Measurements from ENCODE around the gene MRPL55.
A peak's percentile ranks its signal among the peaks of the same experiment; 100 is the strongest.
"Not testable (repeated sequence)": the region's sequence is repeated elsewhere in the genome, so short reads cannot be mapped to it uniquely, and the experiment has no call there.

The MRPL55 gene

DNA sequence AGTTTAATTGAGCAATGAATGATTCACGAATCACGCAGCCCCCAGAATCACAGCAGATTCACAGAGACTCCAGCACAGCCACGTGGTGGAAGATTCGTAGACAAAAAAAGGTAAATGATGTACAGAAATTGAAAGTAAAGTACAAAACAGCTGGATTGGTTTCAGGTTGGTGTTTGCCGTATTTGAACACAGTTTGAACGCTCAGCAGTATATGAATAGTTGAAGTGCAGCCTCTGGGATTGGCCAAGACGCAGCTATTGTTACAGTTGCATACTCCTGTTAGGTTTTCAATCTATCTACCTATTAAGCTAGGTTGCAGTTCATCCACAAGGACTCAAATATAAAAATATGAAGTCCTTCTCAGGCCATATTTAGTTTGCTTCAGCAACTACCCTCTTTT is 3.1 kb upstream of the MRPL55 start:
- no peak for TF ChIP-seq CTCF (IDR thresholded peaks at IDR 0.05; ENCODE audit: insufficient read depth, low read depth, low read length, missing control alignments)
- H3K4me3 ChIP-seq (ENCODE audit: low read depth, low read length), result no peak overlapping the region
- no peak for DNase-seq (ENCODE audit: low read depth)

DNA sequence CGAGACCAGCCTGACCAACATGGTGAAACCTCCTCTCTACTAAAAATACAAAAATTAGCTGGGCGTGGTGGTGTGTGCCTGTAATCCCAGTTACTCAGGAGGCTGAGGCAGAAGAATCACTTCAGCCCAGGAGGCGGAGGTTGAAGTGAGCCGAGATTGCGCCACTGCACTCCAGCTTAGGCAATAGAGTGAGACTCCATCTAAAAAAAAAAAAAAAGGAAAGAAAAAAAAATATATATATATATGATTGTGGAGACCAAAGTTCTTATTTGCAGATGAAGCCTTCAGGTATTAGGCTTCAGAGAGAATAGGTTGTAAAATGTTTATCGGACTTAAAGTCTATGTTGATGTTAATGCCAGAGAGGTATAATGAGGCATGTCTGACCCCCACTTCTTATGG is 2.2 kb upstream of the MRPL55 start:
- DNase-seq (ENCODE audit: low read depth); H3K4me3 ChIP-seq (ENCODE audit: low read depth, low read length): not testable (repeated sequence)

GRCh38 chr1:228110556-228110955 is 1.5 kb upstream of the MRPL55 start:
- no peak overlapping the region for H3K4me3 ChIP-seq (ENCODE audit: low read depth, low read length)
- TF ChIP-seq CTCF (IDR thresholded peaks at IDR 0.05; ENCODE audit: insufficient read depth, low read depth, low read length, missing control alignments), result no peak
- no peak for DNase-seq (ENCODE audit: low read depth)

DNA sequence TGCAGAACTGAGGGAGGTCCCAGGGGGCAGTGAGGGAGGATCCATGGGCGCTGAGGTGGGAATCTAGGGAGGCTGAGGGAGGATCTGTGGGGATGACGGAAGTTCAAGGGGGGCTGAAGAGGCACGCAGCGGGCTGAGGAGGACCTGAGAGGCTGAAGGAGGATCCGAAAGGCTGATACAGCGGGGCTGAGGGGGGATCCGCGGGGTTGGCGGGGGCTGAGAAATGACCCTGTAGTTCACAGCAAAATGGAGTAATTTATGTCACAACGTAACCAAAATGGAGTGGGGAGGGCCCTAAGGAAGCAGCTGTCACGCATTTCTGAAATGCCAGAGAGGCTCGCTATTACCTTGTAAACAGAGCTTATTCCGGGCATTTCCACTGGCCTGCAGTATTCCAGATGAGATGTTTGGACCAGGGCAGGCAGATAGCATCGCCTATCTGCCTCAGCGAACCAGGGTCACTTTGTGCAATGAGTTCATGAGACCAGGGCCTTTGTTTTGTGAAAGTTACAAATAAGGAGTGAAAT is 926 bp upstream of the MRPL55 start:
- no peak for TF ChIP-seq CTCF (IDR thresholded peaks at IDR 0.05; ENCODE audit: insufficient read depth, low read depth, low read length, missing control alignments)
- H3K4me3 ChIP-seq (ENCODE audit: low read depth, low read length), result peak overlapping the region; percentile 100
- no peak for DNase-seq (ENCODE audit: low read depth)

- H3K4me3 ChIP-seq (ENCODE audit: low read depth, low read length), result peak overlapping the region; percentile 100
- no peak for TF ChIP-seq CTCF (IDR thresholded peaks at IDR 0.05; ENCODE audit: insufficient read depth, low read depth, low read length, missing control alignments)
- no peak for DNase-seq (ENCODE audit: low read depth)
Measured at GRCh38 chr1:228108742-228109072, 392 bp downstream of the MRPL55 start.

DNA sequence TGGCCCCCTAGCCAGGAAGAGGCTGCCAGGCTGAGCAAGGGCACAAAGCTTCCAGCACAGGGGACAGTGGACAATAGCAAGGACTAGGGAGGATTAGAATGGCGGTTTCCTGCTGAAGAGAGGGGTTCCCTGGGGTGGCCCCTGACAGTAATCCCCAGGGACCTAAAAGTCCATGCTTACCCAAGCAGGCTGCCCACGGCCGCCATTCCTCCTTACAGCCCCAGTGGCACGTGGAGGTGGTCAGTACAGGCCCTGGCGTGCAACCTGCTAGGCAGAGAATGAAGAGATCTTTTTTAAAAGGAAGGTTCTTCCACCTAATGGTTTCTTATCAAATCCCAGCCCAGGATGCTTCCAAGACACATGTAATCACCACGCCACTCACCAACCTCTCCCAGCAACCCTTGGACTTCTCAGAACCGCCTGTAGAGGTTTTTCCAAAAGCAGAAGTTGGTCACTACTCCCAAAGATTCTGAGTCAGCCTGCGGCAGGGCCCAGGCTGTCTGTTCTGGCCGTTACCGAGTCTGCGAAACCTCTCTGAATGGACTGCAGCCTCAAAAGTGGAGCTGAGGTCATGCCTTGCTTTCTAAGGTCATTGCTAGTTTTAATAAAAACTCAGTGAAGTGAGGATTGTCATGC is 926 bp downstream of the MRPL55 start:
- no peak for TF ChIP-seq CTCF (IDR thresholded peaks at IDR 0.05; ENCODE audit: insufficient read depth, low read depth, low read length, missing control alignments)
- no peak for DNase-seq (ENCODE audit: low read depth)
- peak overlapping the region; percentile 100 for H3K4me3 ChIP-seq (ENCODE audit: low read depth, low read length)

GRCh38 chr1:228107636-228108035 is 1.5 kb downstream of the MRPL55 start:
- DNase-seq (ENCODE audit: low read depth), result no peak
- TF ChIP-seq CTCF (IDR thresholded peaks at IDR 0.05; ENCODE audit: insufficient read depth, low read depth, low read length, missing control alignments), result no peak
- H3K4me3 ChIP-seq (ENCODE audit: low read depth, low read length), result no peak overlapping the region; the same call in 1 of the 2 replicates

Data from GM12865 (cell line).